GM19324 (cell line): ENCODE measurements around the gene SEMA3G.

Experiments
- ATAC-seq: cut with Tn5 transposase; IDR thresholded peaks from one replicate; pipeline ENCODE4 v1.9.1; 2021; ENCODE audit warnings: mild to moderate bottlenecking, moderate library complexity; ENCODE audit not compliant: unreplicated experiment, low FRiP score

The SEMA3G gene

GRCh38 chr3:52423173-52423572 is 21.7 kb downstream of the SEMA3G start:
- no peak for ATAC-seq

GRCh38 chr3:52422669-52423068 is 22.2 kb downstream of the SEMA3G start:
- ATAC-seq: no peak

GRCh38 chr3:52420388-52420787 is 24.5 kb downstream of the SEMA3G start:
- ATAC-seq: no peak

GRCh38 chr3:52415800-52416199 is 29.1 kb downstream of the SEMA3G start:
- no peak for ATAC-seq

- no peak for ATAC-seq
Observed at GRCh38 chr3:52408466-52408865, 36.4 kb downstream of the SEMA3G start.

- ATAC-seq: no peak
Observed at GRCh38 chr3:52407779-52408178, 37.1 kb downstream of the SEMA3G start.

- no peak for ATAC-seq
Observed at GRCh38 chr3:52406791-52407510, 38.0 kb downstream of the SEMA3G start.

- ATAC-seq: no peak
Observed at GRCh38 chr3:52406231-52406661, 38.7 kb downstream of the SEMA3G start.

- no peak for ATAC-seq
Observed at GRCh38 chr3:52405601-52406110, 39.2 kb downstream of the SEMA3G start.

- ATAC-seq: no peak
Observed at GRCh38 chr3:52405066-52405465, 39.8 kb downstream of the SEMA3G start.

GRCh38 chr3:52404391-52404790 is 40.5 kb downstream of the SEMA3G start:
- ATAC-seq: no peak

GRCh38 chr3:52403955-52404354 is 40.9 kb downstream of the SEMA3G start:
- ATAC-seq: no peak

- no peak for ATAC-seq
Observed at GRCh38 chr3:52403271-52403841, 41.5 kb downstream of the SEMA3G start.

GRCh38 chr3:52402706-52403270 is 42.1 kb downstream of the SEMA3G start:
- no peak for ATAC-seq

GRCh38 chr3:52402101-52402521 is 42.8 kb downstream of the SEMA3G start:
- ATAC-seq: no peak

- no peak for ATAC-seq
Observed at GRCh38 chr3:52401551-52401950, 43.4 kb downstream of the SEMA3G start.

GRCh38 chr3:52401021-52401420 is 43.9 kb downstream of the SEMA3G start:
- ATAC-seq: no peak

- ATAC-seq: no peak
Observed at GRCh38 chr3:52400275-52400793, 44.6 kb downstream of the SEMA3G start.

- ATAC-seq: no peak
Observed at GRCh38 chr3:52399593-52399992, 45.3 kb downstream of the SEMA3G start.

GRCh38 chr3:52399131-52399530 is 45.8 kb downstream of the SEMA3G start:
- no peak for ATAC-seq

GRCh38 chr3:52398670-52399081 is 46.2 kb downstream of the SEMA3G start:
- no peak for ATAC-seq
